Measurements from ENCODE around the gene PAX5.

DNA sequence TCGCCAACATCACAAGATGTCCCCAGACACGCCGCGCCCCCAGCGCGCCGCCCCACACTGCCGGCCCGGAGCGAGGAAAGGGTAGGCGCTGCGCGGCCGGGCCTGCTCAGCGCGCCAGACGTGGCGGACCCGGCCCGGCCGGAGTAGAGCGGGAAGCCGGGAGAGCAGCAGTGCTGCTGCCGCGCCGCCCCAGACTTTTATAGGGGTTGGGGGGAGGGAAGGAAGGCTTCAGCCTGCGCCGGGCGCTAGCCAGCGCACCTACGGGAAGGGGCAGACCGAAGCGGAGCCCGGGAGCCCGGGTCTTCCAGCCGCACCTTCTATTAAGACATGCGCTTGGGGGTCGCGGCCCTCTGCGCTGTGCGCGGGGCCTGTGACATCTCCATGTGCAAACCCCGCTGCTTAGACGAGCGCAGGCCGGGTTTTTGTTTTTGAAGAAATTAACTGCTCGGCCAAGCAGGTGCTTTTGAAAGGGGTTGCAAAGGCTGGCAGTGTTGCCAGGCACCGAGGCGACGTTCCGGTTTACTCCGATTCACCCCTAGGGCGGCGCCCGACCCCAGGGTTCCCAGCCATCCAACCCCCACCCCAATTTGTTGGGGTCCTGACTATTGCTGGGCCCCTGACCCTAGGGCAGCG, 353 bp upstream of the PAX5 start:
- TF ChIP-seq POLR2AphosphoS5 (IDR thresholded peaks at IDR 0.05; ENCODE audit: low read depth, low read length) (peak; percentile 15; the same call in 1 of the 2 replicates), TAF1 (IDR thresholded peaks at IDR 0.05; ENCODE audit: low read depth, low read length) (0 out of 2 replicates have a peak, but pooled peaks have one; percentile 36), POLR2A (IDR thresholded peaks at IDR 0.05; ENCODE audit: low read depth, low read length) (peak; percentile 41), SPI1 (IDR thresholded peaks at IDR 0.05; ENCODE audit: low read depth, low read length) (no peak), POU2F2 (IDR thresholded peaks at IDR 0.05; ENCODE audit: low read depth, low read length) (no peak), PAX5 (IDR thresholded peaks at IDR 0.05; ENCODE audit: insufficient read depth, low read length, severe bottlenecking) (no peak)
